ENCODE data around the gene TDRD9. TPM values are rescaled to one million over a fixed set of nuclear protein-coding genes. Genes with fewer than 3 reads are reported as not detected.
"Not testable (repeated sequence)": the region's sequence is repeated elsewhere in the genome, so short reads cannot be mapped to it uniquely, and the experiment has no call there.

TDRD9 gene
- total RNA-seq, 1 donor from 2014 or later: not detected

DNA sequence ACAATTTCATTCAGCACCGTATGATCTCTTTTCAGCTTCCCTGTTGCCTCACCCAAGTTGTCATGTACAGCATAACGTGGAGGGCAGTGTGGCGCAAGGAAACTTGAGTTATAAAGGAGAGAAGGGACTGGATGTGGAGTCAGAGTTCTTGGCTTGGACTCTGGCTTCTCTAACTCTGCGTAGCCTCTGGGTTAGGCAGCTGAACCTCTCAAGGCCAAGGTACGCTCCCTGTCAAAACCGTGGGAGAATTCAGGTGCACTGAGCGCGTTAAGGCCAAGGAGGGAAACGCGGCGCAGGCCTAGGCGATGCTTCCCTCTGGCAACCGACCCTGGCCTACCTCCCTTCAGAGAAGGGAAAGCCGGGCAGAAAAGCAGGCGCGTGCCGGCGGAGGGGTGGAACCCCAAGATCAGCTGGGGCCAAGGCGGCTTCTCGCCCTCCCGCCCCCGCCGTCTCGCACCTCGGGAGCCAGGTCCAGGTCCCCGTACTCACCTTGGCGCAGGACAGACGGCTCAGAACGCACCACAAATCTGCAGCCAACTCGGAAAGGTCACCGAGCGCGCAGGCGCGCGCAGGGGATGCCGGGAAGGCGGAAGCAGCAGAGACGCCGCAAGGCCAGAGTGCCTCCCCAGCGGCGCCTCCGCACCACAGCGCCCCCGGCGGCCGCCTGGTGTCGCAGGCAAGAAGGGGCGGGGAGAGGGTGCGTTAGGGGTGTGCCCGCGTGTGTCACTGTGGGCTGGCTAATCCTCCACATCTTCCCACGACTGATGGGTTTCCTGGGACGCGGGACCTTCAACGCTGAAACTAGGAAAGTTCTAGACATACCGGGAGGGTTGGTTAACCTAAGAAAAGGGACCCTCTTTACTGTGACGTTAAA is 7.0 kb upstream of the TDRD9 start:
- no peaks in the 10 kb centered on the region for H3K27me3 Mint-ChIP-seq (ENCODE audit: low read depth, unreplicated experiment)
- Histone ChIP-seq H3K4me3 (ENCODE audit: insufficient read depth, low read depth, low read length) (peak overlapping the region; percentile 99), H3K4me2 (ENCODE audit: low read length) (peak overlapping the region; percentile 94), H3K36me3 (ENCODE audit: insufficient read depth, low read length) (peaks cover 4% of the 10 kb centered on the region), H3K79me2 (ENCODE audit: insufficient read depth, low read length) (peaks cover 49% of the 10 kb centered on the region), H3K27ac (ENCODE audit: low read depth, low read length) (peak overlapping the region; percentile 70), H2AFZ (ENCODE audit: low read depth, low read length) (peak overlapping the region; percentile 79), H3K4me1 (ENCODE audit: insufficient read depth, low read length) (no peaks in the 10 kb centered on the region), H3K27me3 (ENCODE audit: insufficient read depth, low read length) (no peaks in the 10 kb centered on the region), H4K20me1 (ENCODE audit: insufficient read depth, low read length) (peaks cover 39% of the 10 kb centered on the region), H3K9ac (ENCODE audit: low read length) (peak overlapping the region; percentile 99), H3K9me3 (ENCODE audit: insufficient read depth, low read depth, low read length) (no peaks in the 10 kb centered on the region)
- peaks cover 3% of the 10 kb centered on the region for H3K4me1 Mint-ChIP-seq (ENCODE audit: low read depth, unreplicated experiment)
- TF ChIP-seq, protein P1, sequence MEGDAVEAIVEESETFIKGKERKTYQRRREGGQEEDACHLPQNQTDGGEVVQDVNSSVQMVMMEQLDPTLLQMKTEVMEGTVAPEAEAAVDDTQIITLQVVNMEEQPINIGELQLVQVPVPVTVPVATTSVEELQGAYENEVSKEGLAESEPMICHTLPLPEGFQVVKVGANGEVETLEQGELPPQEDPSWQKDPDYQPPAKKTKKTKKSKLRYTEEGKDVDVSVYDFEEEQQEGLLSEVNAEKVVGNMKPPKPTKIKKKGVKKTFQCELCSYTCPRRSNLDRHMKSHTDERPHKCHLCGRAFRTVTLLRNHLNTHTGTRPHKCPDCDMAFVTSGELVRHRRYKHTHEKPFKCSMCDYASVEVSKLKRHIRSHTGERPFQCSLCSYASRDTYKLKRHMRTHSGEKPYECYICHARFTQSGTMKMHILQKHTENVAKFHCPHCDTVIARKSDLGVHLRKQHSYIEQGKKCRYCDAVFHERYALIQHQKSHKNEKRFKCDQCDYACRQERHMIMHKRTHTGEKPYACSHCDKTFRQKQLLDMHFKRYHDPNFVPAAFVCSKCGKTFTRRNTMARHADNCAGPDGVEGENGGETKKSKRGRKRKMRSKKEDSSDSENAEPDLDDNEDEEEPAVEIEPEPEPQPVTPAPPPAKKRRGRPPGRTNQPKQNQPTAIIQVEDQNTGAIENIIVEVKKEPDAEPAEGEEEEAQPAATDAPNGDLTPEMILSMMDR (IDR thresholded peaks at IDR 0.05; ENCODE audit: insufficient read depth, low read depth, low read length): peak; percentile 91
- TF ChIP-seq EZH2 (IDR thresholded peaks at IDR 0.05; ENCODE audit: insufficient read depth, low read length): no peak
- DNase-seq (ENCODE audit: low read depth) (peak; percentile 75), FAIRE-seq (no peak)
- peak overlapping the region; percentile 94 for H3K4me3 Mint-ChIP-seq (ENCODE audit: unreplicated experiment)
- H3K9me3 Mint-ChIP-seq (ENCODE audit: unreplicated experiment): no peaks in the 10 kb centered on the region
- peaks cover 2% of the 10 kb centered on the region for H3K36me3 Mint-ChIP-seq (ENCODE audit: low read depth, unreplicated experiment)
- peak overlapping the region; percentile 69 for H3K27ac Mint-ChIP-seq (ENCODE audit: unreplicated experiment)

DNA sequence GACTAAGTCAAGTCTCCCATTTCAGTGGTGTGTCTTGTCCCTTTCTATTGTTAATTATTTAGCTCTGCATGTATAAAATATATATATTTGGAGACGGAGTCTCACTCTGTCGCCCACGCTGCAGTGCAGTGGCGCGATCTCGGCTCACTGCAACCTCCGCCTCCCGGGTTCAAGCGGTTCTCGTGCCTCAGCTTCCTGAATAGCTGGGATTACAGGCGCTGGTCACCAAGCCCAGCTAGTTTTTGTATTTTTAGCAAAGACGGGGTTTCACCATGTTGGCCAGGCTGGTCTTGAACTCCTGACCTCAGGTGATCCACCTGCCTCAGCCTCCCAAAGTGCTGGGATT is 6.4 kb upstream of the TDRD9 start:
- Histone ChIP-seq H4K20me1 (ENCODE audit: insufficient read depth, low read length) (peaks cover 33% of the 10 kb centered on the region), H3K79me2 (ENCODE audit: insufficient read depth, low read length) (peaks cover 43% of the 10 kb centered on the region), H3K4me2 (ENCODE audit: low read length) (peak overlapping the region; percentile 94), H2AFZ (ENCODE audit: low read depth, low read length) (peak overlapping the region; percentile 48)
- not testable (repeated sequence) for H3K4me3 ChIP-seq (ENCODE audit: insufficient read depth, low read depth, low read length); DNase-seq (ENCODE audit: low read depth); H3K36me3 ChIP-seq (ENCODE audit: insufficient read depth, low read length); H3K4me1 ChIP-seq (ENCODE audit: insufficient read depth, low read length); H3K36me3 Mint-ChIP-seq (ENCODE audit: low read depth, unreplicated experiment); H3K9me3 Mint-ChIP-seq (ENCODE audit: unreplicated experiment); H3K9ac ChIP-seq (ENCODE audit: low read length); H3K4me1 Mint-ChIP-seq (ENCODE audit: low read depth, unreplicated experiment); H3K27me3 Mint-ChIP-seq (ENCODE audit: low read depth, unreplicated experiment); H3K27ac Mint-ChIP-seq (ENCODE audit: unreplicated experiment); H3K9me3 ChIP-seq (ENCODE audit: insufficient read depth, low read depth, low read length); H3K27ac ChIP-seq (ENCODE audit: low read depth, low read length); FAIRE-seq; H3K27me3 ChIP-seq (ENCODE audit: insufficient read depth, low read length)
- peak overlapping the region; percentile 94 for H3K4me3 Mint-ChIP-seq (ENCODE audit: unreplicated experiment)

DNA sequence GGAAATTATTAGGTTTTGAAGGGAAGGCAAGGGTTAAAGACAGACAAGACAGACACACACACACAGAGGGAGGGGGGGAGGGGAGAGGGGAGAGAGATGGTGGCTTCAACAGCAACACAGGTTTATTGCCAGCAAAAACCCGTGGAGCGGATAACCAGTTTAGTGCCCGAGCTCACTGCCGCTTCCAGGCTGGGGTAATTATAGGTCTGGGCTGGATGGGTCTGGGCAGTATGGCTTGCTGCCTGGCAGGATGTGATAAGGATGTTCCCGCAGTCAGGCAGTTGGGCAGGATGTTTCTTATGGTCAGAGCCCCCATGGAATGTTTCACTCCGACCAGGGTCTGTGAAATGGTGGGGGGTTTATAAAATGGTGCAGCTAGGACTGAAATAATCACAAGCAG is 4.4 kb upstream of the TDRD9 start:
- peaks cover 13% of the 10 kb centered on the region for H4K20me1 ChIP-seq (ENCODE audit: insufficient read depth, low read length)
- peaks cover 25% of the 10 kb centered on the region for H3K79me2 ChIP-seq (ENCODE audit: insufficient read depth, low read length)
- Mint-ChIP-seq H3K27me3 (ENCODE audit: low read depth, unreplicated experiment) (no peaks in the 10 kb centered on the region), H3K9me3 (ENCODE audit: unreplicated experiment) (no peaks in the 10 kb centered on the region), H3K36me3 (ENCODE audit: low read depth, unreplicated experiment) (peaks cover 2% of the 10 kb centered on the region), H3K27ac (ENCODE audit: unreplicated experiment) (no peak overlapping the region), H3K4me1 (ENCODE audit: low read depth, unreplicated experiment) (no peaks in the 10 kb centered on the region), H3K4me3 (ENCODE audit: unreplicated experiment) (no peak overlapping the region)
- no peaks in the 10 kb centered on the region for H3K27me3 ChIP-seq (ENCODE audit: insufficient read depth, low read length)
- H3K4me2 ChIP-seq (ENCODE audit: low read length): no peak overlapping the region
- H2AFZ ChIP-seq (ENCODE audit: low read depth, low read length): no peak overlapping the region
- H3K4me1 ChIP-seq (ENCODE audit: insufficient read depth, low read length): no peaks in the 10 kb centered on the region
- no peak overlapping the region for H3K27ac ChIP-seq (ENCODE audit: low read depth, low read length)
- H3K9ac ChIP-seq (ENCODE audit: low read length): no peak overlapping the region
- no peaks in the 10 kb centered on the region for H3K36me3 ChIP-seq (ENCODE audit: insufficient read depth, low read length)
- no peak for FAIRE-seq
- DNase-seq (ENCODE audit: low read depth): no peak
- no peaks in the 10 kb centered on the region for H3K9me3 ChIP-seq (ENCODE audit: insufficient read depth, low read depth, low read length)
- no peak overlapping the region for H3K4me3 ChIP-seq (ENCODE audit: insufficient read depth, low read depth, low read length)
- no peak for TF ChIP-seq EZH2 (IDR thresholded peaks at IDR 0.05; ENCODE audit: insufficient read depth, low read length)
- TF ChIP-seq, protein P1 (IDR thresholded peaks at IDR 0.05; ENCODE audit: insufficient read depth, low read depth, low read length): no peak
